Measurements from ENCODE around the gene TET3. TPM values are rescaled to one million over a fixed set of nuclear protein-coding genes. Genes with fewer than 3 reads are reported as not detected.

The TET3 gene
- total RNA-seq, 1 experiment from 2014 or later, result 6.1 TPM

- Histone ChIP-seq H3K4me3 (ENCODE audit: low read length) (peak overlapping the region; percentile 59), H3K27me3 (ENCODE audit: low read length) (no peaks in the 10 kb centered on the region), H3K27ac (ENCODE audit: low read length) (no peak overlapping the region), H3K9me2 (replicated peaks; ENCODE audit: low read length) (no peaks in the 10 kb centered on the region), H3K9ac (ENCODE audit: low read length) (peak overlapping the region; percentile 46; the same call in 1 of the 2 replicates), H3K4me2 (ENCODE audit: low read length) (peak overlapping the region; percentile 99), H2AFZ (ENCODE audit: low read length) (no peak overlapping the region; the same call in 1 of the 2 replicates), H3K9me3 (ENCODE audit: low read length) (no peaks in the 10 kb centered on the region), H3K4me1 (ENCODE audit: insufficient read depth, low read length) (peaks cover 48% of the 10 kb centered on the region), H3K79me2 (ENCODE audit: low read length) (peaks cover 13% of the 10 kb centered on the region), H3F3A (ENCODE audit: low read length, unreplicated experiment) (peaks cover 7% of the 10 kb centered on the region), H3K36me3 (ENCODE audit: low read depth, low read length) (no peaks in the 10 kb centered on the region), H4K20me1 (ENCODE audit: low read length) (no peaks in the 10 kb centered on the region; the same call in 1 of the 2 replicates)
- ATAC-seq, result no peak
- DNase-seq, result no peak
- ChIA-PET POLR2A (ENCODE audit: unreplicated experiment) (interaction anchor here (0.6 kb wide), 1 partner anchor 198 kb away, joined by 4 read pairs; the partner anchor contains the start of gene MOB1A), CTCF (no interaction called here)
- BruUV-seq (replicated peaks), result no TSS peak
- TF ChIP-seq CTCF (conservative IDR thresholded peaks at IDR 0.05; ENCODE audit: low read depth, low read length) (no peak), EZH2 (IDR thresholded peaks at IDR 0.05; ENCODE audit: low read length, unreplicated experiment) (no peak), EZH2phosphoT487 (IDR thresholded peaks at IDR 0.05; ENCODE audit: borderline replicate concordance, low read length) (no peak)
- intact Hi-C loops (cut with micrococcal nuclease), result loop anchor here (5.0 kb wide), 1 partner anchor 43 kb away; no protein-coding TSS in a partner anchor
Measured at GRCh38 chr2:73980566-73980965, 4.1 kb upstream of the TET3 start.

- Histone ChIP-seq H4K20me1 (ENCODE audit: low read length) (no peaks in the 10 kb centered on the region; the same call in 1 of the 2 replicates), H3K4me3 (ENCODE audit: low read length) (peak overlapping the region; percentile 59), H3K27me3 (ENCODE audit: low read length) (no peaks in the 10 kb centered on the region), H3K36me3 (ENCODE audit: low read depth, low read length) (no peaks in the 10 kb centered on the region), H3F3A (ENCODE audit: low read length, unreplicated experiment) (peaks cover 7% of the 10 kb centered on the region), H3K4me2 (ENCODE audit: low read length) (peak overlapping the region; percentile 99), H3K27ac (ENCODE audit: low read length) (peak overlapping the region; percentile 98), H3K9ac (ENCODE audit: low read length) (peak overlapping the region; percentile 46), H3K9me2 (replicated peaks; ENCODE audit: low read length) (no peaks in the 10 kb centered on the region), H2AFZ (ENCODE audit: low read length) (peak overlapping the region; percentile 77), H3K79me2 (ENCODE audit: low read length) (peaks cover 21% of the 10 kb centered on the region), H3K9me3 (ENCODE audit: low read length) (no peaks in the 10 kb centered on the region), H3K4me1 (ENCODE audit: insufficient read depth, low read length) (peaks cover 55% of the 10 kb centered on the region)
- BruUV-seq (replicated peaks), result no TSS peak
- POLR2A ChIA-PET (ENCODE audit: unreplicated experiment), result interaction anchor here (0.6 to 0.7 kb wide), 4 partner anchors 153 to 955 kb away, joined by 3 to 9 read pairs (median 4); partner anchors contain the start of genes MOB1A and STAMBP
- CTCF ChIA-PET, result interaction anchor here (1.0 kb wide), 1 partner anchor 154 kb away, joined by 6 read pairs; no protein-coding TSS in a partner anchor
- ATAC-seq, result peak; percentile 25
- intact Hi-C loops (cut with micrococcal nuclease), result loop anchor here (5.0 kb wide), 1 partner anchor 44 kb away; no protein-coding TSS in a partner anchor
- TF ChIP-seq EZH2phosphoT487 (IDR thresholded peaks at IDR 0.05; ENCODE audit: borderline replicate concordance, low read length) (no peak), EZH2 (IDR thresholded peaks at IDR 0.05; ENCODE audit: low read length, unreplicated experiment) (no peak), CTCF (conservative IDR thresholded peaks at IDR 0.05; ENCODE audit: low read depth, low read length) (no peak)
- peak; percentile 53 for DNase-seq
Measured at GRCh38 chr2:73981081-73982001, 3.4 kb upstream of the TET3 start.
